Gastroesophageal sphincter (tissue), 3 donors: ENCODE data around the gene CNNM1.

Experiments
- EP300 ChIP-seq: sonication (generic); formaldehyde crosslinking; IDR thresholded peaks from one replicate; pipeline ENCODE4 v1.6.1; 2017; ENCODE audit warnings: antibody characterized with exemption, mild to moderate bottlenecking
- POLR2A ChIP-seq, 2 donors: fragments of 450-650 bp; IDR thresholded peaks; one replicate each; pipeline ENCODE4 v1.6.1; 2017; ENCODE audit warnings: antibody characterized with exemption in 2 of 2, mild to moderate bottlenecking in 2 of 2, moderate library complexity in 1 of 2
- POLR2AphosphoS5 ChIP-seq: sonication (generic); formaldehyde crosslinking; IDR thresholded peaks from one replicate; pipeline ENCODE4 v1.6.1; 2017; ENCODE audit warnings: antibody characterized with exemption
- TF ChIP-seq, protein P1 (sequence below), 4 experiments: fragments of 200-600 bp in 2 of 4; fragments of 450-650 bp in 2 of 4; sonication (generic) in 1 of 4; IDR thresholded peaks; one replicate each; pipeline ENCODE4 v1.5.1; 2017 to 2019; ENCODE audit warnings: antibody characterized with exemption in 4 of 4, mild to moderate bottlenecking in 2 of 4, moderate library complexity in 2 of 4

GRCh38 chr10:99387071-99387470 is 57.9 kb downstream of the CNNM1 start:
- TF ChIP-seq, protein P1, sequence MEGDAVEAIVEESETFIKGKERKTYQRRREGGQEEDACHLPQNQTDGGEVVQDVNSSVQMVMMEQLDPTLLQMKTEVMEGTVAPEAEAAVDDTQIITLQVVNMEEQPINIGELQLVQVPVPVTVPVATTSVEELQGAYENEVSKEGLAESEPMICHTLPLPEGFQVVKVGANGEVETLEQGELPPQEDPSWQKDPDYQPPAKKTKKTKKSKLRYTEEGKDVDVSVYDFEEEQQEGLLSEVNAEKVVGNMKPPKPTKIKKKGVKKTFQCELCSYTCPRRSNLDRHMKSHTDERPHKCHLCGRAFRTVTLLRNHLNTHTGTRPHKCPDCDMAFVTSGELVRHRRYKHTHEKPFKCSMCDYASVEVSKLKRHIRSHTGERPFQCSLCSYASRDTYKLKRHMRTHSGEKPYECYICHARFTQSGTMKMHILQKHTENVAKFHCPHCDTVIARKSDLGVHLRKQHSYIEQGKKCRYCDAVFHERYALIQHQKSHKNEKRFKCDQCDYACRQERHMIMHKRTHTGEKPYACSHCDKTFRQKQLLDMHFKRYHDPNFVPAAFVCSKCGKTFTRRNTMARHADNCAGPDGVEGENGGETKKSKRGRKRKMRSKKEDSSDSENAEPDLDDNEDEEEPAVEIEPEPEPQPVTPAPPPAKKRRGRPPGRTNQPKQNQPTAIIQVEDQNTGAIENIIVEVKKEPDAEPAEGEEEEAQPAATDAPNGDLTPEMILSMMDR (IDR thresholded peaks at IDR 0.05) = no peak
- TF ChIP-seq POLR2A (IDR thresholded peaks at IDR 0.05) = no peak
- no peak for TF ChIP-seq POLR2AphosphoS5
- no peak for TF ChIP-seq EP300
